DMS153 treated with DMSO at 0.1 percent for 48 hours (cell line): ENCODE data around the gene ACP3.
A peak's percentile ranks its signal among the peaks of the same experiment; 100 is the strongest.
"Not testable (repeated sequence)": the region's sequence is repeated elsewhere in the genome, so short reads cannot be mapped to it uniquely, and the experiment has no call there.

Experiments used
- DNase-seq: peaks from one replicate; lab custom pipeline; 2025; ENCODE audit not compliant: unreplicated experiment; lab: John Stamatoyannopoulos, UW

Gene ACP3, protein sequence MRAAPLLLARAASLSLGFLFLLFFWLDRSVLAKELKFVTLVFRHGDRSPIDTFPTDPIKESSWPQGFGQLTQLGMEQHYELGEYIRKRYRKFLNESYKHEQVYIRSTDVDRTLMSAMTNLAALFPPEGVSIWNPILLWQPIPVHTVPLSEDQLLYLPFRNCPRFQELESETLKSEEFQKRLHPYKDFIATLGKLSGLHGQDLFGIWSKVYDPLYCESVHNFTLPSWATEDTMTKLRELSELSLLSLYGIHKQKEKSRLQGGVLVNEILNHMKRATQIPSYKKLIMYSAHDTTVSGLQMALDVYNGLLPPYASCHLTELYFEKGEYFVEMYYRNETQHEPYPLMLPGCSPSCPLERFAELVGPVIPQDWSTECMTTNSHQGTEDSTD

DNA sequence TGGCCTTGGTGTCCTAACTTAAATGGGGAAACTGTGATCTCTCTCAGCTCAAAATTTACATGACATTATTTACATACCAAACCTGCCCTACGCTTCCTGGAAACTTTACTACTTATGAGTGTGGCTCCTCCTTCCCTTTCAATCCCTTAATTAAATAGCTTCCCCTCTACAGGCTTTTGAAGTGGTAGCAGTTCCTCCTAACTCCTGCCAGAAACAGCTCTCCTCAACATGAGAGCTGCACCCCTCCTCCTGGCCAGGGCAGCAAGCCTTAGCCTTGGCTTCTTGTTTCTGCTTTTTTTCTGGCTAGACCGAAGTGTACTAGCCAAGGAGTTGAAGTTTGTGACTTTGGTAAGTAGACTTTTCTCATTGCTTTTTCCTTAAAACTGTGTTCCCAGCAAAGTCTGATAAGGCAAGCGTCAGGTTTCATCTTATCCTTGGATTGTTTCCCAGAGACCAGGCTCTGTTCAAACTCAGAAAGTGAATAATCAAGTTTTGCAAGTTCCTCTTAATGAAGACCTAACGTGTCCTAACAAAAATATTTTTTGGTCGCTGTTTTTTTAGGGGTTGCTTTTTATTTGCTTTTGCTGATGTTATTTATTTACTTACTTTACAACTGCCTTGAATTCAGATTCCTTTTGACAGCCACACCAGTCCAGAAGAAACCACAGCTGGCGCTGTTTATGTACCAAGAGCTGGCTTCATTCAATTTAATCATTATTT lies at the start of gene ACP3:
Gene ACP3 (plus strand): TSS at position 179 of the 720 bp plus-strand sequence. CDS start 50 bp downstream, at position 229.
- DNase-seq: peak; percentile 52

DNA sequence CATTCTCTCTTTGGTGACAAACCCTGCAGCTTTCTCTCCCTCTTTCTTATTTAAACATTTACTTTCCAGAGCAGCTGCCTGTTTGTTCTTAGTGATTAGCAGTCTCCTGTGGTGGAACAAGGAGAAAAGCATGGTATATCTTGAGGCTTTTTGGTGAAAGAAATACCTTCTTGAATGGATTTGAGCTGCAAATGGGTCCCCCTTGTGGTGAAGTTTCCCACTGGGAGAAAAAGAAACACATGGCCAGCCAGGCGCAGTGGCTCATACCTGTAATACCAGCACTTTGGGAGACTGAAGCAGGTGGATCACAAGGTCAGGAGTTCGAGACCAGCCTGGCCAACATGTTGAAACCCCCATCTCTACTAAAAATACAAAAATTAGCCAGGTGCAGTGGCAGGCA lies 48.3 kb upstream of the ACP3 start:
- no peak for DNase-seq

DNA sequence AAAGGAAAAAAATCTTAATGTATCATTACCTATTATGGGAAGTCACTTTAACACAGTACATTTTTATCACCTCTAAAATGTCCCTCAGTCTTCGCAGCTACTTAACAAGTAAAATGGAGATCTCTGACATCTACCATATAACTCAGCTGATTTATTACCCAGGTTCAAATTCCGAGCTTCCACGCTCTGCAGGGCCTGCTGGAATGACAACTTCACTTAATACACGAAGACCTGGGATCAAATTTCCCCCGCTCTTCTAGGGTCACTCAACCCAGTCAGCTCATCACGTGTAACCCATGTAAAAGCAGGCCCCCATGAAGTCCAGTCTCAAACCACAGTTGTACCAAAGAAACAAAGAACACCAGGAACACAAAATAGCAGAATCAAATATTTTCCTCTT lies 44.2 kb upstream of the ACP3 start:
- DNase-seq: no peak

DNA sequence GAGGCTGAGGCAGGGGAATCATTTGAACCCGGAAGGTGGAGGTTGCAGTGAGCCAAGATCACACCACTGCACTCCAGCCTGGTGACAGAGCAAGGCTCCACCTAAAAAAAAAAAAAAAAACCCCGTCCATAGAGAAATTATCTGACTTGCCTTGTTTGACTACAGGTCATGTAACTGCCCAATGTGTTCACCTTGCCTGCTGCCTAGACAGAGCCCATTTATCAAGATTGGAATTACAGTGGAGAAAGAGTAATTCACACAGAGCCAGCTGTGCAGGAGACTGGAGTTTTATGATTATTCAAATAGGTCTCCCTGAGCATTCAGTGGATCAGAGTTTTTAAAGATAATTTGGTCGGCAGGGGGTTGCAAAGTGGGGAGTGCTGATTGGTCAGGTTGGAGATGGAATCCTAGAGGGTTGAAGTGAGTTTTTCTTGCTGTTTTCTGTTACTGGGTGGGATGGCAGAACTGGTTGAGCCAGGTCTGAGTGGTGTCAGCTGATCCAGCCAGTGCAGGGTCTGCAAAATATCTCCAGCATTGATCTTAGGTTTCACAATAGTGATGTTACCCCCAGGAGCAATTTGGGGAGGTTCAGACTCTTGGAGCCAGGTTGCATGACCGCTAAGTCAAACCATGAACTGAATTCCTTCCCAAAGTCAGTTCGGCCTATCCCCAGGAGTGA lies 40.8 kb upstream of the ACP3 start:
- no peak for DNase-seq

DNA sequence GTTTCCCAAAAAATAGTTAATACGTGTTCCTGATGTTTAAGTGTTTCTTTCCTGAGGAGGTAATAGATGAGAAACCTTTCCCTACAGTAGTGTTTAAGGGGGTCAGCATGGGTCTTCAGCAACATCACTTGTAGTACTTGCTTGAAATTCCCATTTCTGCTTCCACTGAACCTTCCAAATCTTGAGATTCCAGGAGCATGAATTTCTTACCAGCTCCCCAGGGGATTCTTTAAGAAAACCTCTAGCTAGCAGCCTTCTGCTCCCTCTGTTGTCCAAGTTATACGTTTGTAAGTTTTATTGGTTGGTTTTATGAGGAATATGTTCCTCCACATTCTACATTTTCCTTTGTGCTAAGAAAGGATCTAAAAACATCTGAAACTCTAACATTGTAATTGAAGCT lies 38.2 kb upstream of the ACP3 start:
- DNase-seq: no peak

DNA sequence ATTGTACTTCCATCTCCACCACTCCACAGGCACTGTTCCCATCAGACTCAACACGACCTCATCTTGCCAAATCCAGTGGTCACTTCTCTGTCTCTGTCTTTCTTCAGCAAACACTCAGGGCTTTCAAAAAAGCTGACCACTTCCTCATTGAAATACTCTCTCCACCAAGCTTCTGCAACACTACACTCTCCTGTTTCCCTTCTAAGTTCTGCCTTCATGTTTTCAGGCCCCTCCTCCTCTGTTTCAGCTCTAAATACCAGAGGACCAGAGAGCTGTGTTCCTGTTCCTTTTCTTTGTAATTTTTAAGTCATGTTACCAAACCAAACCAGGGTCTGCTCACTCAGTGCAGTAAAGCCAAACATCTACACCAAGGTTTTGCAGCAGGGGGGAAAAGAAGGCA lies 33.8 kb upstream of the ACP3 start:
- DNase-seq: no peak

DNA sequence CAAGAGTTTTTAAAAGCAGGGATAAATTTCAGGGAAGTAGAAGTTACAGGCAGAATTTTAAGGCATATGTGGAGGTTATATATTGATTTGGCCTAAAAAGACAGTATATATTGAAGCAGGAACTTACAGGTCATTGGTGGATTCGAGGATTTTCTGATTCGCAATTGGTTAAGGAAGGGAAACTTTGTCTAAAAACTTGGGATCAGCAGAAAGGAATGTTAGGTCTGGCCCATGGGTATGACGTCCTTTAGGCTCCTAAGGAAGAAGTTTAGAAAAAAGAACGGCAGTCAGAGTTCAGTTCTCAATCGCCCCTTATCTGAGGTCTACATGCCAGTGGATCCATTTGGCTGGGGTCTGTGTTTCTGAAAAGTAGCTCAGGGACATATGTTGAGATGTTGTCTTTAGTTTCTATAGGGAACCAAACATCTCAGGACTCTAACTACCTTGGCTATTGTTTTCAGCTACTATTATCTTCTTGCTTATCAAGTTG lies 33.2 kb upstream of the ACP3 start:
- no peak for DNase-seq

DNA sequence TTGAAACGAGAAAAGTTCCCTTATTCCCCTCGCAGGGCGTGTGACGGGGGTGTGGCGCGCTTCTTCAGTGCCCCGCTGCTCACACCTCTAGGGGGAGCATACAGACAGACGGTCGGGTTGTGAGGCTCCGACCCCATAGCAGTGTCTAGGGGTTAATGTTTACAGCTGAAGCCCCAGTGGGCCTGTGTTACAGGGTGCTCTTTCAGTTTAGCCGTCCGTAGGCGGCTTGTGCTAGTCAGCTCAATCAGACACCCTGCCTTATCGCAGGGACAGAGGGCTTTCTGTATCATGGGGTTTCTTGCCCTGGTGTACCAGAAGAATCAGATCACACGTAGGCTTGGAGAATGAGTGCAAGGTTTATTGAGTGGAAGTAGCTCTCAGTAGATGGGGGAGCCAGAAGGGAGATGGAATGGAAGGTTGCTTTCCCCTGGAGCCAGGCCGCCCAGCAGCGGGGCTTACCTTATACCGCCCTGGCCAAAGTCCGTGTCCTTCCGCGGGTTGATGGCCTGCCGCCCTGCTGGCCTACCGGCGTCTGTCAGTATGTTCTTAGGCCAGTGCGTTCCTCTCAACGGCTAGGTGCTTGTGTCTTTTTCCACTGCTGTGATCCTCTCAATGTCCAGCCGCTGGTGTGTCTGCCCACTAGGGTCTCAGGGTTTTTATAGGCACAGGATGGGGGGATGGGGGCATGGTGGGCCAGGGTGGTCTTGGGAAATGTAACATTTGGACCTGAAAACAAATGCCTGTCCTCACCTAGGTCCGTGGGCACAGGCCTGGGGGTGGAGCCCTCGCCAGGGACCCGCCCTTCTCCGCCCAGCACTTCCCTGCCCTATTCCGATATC lies 32.2 kb upstream of the ACP3 start:
- no peak for DNase-seq

DNA sequence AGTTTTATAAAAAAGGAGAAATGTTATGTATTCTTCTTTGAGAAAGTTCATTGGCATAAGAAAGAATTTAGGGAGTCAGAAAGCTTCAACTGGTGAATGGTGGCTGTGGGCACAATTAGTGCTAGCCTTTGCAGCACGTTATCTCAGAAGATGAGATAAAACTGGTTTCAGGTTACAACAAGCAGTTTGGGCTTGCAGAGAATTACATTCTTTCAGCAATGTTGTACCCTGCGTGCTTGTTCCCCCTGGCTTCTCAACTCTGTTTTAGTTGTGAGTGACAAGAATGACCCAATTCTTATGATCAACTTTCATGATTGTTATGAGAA lies 31.6 kb upstream of the ACP3 start:
- no peak for DNase-seq

DNA sequence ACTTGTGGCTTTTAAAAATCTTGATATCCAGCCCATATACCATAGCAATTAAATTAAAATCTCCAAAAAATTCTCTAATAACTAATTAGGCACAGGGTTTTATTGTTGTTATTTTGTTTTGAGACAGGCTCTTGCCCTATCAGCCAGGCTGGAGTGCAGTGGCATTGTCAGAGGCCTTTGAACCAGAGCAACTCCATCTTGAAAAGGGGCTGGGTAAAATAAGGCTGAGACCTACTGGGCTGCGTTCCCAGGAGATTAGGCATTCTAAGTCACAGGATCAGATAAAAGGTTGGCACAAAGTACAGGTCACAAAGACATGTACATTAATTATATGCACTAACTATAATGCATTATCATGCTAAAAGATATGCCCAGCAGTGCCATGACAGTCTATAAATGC lies 31.2 kb upstream of the ACP3 start:
- DNase-seq: no peak

DNA sequence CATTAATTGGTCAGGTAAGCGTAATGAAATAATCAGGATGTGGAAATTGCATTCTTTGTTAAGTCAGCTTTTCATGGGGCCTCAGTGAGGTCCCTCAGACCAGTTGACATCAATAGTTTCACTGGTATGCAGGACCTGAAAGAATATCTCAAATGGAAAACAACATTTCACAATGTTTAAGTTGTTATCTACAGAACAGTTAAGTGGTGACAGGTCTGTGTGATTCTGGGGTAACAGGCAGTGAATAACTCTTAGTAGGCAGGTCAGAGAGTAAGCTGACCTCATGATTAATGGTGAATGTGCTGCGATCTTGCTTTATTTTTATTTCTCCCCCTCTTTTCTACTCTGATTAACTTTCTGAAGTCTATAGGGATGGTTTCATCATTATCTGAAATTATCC lies 28.9 kb upstream of the ACP3 start:
- no peak for DNase-seq

DNA sequence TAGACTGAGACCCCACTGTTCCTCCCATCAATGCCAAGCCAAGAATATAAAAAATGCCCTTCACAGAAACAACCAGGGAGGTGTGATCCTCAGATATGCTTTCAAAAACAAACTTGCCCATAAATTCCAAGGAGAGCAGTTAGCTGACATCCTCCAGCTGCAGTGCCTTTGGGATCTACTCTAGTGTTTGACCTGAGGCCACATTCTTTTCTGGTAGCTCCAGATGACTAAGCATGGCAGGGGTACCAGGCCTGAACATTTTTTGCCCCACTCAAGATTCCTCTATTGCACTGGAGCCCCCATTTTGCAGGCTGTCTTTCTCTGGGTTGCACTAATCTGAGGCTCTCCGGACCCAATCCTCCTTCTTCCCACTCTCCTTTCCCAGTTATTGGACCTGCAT lies 27.9 kb upstream of the ACP3 start:
- DNase-seq: no peak

DNA sequence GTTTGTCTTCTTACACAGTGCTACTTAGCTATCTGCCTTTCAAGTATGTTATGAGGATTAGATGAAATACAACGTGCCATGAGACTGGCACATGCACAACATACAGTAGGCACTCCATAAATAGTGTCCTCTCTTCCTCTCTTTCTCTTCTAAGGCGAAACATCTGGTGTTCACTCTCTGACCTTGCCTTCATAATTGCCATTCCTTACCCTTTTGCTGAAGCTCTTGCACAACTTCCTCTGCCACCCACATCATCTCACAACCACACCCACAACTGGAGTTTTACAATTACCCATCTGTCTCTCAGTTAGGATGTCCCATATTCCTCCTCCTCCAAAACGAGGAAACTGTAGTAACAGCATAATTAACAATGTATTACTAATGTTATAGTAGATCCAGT lies 26.4 kb upstream of the ACP3 start:
- no peak for DNase-seq

DNA sequence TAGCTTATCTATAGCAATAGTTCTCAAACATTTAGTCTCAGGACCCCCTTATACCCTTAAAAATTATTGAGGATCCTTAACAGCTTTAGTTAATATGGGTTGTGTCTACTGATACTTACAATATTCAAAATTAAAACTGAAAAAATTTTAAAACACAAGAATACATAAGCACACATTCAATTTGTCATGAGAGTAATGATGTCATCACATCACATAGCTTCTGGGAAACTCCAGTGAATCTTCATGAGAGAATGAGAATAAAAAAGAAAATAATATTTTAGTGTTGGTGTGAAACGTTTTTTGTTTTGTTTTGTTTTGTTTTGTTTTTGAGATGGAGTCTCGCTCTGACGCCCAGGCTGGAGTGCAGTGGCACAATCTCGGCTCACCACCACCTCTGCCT lies 25.2 kb upstream of the ACP3 start:
- DNase-seq: no peak

DNA sequence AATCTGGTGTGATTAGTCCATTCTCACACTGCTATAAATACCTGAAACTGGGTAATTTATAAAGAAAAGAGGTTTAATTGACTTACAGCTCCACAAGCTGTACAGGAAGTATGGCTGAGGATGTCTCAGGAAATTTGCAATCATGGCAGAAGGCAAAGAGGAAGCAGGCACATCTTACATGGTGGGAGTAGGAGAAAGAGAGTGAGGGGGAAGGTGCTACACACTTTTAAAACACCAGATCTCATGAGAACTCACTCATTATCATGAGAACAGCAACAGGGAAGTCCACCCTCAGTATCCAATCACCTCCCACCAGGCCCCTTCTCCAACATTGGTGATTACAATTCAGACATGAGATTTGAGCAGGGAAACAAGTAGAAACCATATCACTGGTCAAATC lies 24.0 kb upstream of the ACP3 start:
- DNase-seq: no peak

DNA sequence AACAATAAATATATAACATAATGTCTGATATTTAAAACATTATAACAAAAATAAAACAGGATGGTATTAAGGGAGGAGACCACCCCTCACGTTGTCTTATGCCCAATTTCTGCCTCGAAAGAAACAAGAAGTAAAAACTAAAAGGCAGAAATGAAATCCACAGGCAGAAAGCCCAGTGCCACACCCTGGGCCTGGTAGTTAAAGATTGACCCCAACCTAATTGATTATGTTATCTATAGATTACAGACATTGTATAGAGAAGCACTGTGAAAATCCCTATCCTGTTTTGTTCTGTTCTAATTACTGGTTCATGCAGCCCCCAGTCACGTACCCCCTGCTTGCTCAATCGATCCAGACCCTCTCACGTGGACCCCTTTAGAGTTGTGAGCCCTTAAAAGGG lies 22.3 kb upstream of the ACP3 start:
- DNase-seq: no peak

DNA sequence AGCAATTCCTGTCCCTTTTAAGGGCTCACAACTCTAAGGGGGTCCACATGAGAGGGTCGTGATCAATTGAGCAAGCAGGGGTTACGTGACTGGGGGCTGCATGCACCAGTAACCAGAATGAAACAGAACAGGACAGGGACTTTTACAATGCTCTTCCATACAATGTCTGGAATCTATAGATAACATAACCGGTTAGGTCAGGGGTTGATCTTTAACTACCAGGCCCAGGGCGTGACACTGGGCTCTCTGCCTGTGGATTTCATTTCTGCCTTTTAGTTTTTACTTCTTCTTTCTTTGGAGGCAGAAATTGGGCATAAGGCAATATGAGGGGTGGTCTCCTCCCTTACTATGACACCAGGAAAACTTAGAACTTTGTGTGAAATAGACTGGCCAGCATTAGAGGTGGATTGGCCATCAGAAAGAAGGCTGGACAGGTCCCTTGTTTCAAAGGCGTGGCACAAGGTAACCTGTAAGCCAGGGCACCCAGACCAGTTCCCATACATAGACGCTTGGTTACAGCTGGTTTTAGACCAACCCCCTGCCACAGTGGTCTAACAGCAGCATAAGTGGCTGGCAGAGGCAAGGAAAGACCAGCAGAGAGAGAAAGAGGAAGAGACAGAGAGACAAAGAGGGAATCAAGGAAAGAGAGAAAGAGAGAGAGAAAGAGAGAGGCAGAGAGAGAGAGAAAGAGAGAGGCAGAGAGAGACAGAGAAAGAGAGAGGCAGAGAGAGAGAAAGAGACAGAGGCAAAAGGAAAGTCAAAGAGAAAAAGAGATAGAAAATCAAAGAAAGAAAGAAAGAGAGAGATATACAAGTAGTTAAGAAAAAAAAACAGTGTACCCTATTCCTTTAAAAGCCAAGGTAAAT lies 13.6 kb upstream of the ACP3 start:
- not testable (repeated sequence) for DNase-seq

DNA sequence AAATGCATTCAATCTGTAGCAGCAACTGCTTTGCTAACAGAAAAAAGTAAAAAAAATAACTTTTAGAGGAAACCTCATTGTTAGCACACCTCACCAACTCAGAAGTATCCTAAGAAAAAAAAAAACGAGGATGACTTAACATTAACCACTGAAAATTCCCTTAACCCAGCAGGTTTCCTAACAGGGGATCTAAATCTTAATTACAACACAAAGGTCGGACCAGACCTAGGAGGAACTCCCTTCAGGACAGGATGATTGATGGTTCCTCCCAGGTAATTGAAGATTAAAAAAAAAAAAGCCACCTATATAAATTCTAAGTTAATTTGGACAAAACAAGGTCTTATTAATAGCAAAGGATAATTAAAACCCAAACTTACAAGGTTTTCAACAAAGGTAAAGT lies 12.9 kb upstream of the ACP3 start:
- not testable (repeated sequence) for DNase-seq

DNA sequence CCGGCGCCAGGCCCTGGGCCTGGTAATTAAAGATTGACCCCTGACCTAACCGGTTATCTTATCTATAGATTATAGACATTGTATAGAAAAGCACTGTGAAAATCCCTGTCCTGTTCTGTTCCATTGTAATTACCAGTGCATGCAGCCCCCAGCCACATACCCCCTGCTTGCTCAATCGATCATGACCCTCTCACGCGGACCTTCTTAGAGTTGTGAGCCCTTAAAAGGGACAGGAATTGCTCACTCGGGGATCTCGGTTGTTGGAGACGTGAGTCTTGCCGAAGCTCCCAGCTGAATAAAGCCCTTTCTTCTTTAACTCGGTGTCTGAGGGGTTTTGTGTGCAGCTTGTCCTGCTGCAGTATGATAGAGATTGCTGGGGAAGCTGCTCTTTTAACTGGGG lies 7.2 kb upstream of the ACP3 start:
- not testable (repeated sequence) for DNase-seq

DNA sequence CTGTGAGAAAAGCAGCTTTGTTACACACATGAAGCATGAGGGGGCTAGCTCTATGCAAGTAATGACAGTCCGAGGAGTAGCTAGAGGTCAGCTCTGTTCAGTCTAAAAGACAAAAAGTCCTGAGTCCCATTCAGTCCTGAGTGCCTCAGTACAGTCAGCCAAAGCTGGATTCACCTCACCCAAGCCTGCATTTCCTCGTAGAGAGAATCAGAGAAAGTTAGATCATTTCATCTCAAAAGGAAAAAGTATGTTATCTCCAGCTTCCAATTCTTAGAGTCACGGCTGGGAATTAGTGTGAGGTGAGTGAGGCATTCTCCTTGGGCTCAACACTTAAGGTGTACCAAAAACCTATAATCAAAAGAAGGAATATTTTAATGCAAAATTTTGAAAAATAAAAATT lies 5.9 kb upstream of the ACP3 start:
- DNase-seq: no peak
